Loucy (cell line): ENCODE results near the gene NDUFS7.

Experiments used
- CTCF ChIP-seq: fragments of 200-600 bp; sonication (generic); conservative IDR thresholded peaks from 2 replicates; pipeline ENCODE4 v1.5.1; 2014; ENCODE audit warnings: mild to moderate bottlenecking, antibody characterized with exemption, low read length
- EZH2phosphoT487 ChIP-seq: fragments of 200-600 bp; IDR thresholded peaks from 2 replicates; pipeline ENCODE4 v1.6.1; 2018; ENCODE audit warnings: antibody characterized with exemption, mild to moderate bottlenecking, moderate library complexity, borderline replicate concordance

- TF ChIP-seq CTCF (no peak), EZH2phosphoT487 (no peak)
These were observed 16.0 kb downstream of the NDUFS7 start for GRCh38 chr19:1399745-1400144.
